ENCODE measurements around the gene NISCH. TPM values are rescaled to one million over a fixed set of nuclear protein-coding genes. Genes with fewer than 3 reads are reported as not detected.

NISCH gene
- total and polyA plus RNA-seq, 5 donors from 2014 or later: 12.6 to 168 (median 16.4) TPM

DNA sequence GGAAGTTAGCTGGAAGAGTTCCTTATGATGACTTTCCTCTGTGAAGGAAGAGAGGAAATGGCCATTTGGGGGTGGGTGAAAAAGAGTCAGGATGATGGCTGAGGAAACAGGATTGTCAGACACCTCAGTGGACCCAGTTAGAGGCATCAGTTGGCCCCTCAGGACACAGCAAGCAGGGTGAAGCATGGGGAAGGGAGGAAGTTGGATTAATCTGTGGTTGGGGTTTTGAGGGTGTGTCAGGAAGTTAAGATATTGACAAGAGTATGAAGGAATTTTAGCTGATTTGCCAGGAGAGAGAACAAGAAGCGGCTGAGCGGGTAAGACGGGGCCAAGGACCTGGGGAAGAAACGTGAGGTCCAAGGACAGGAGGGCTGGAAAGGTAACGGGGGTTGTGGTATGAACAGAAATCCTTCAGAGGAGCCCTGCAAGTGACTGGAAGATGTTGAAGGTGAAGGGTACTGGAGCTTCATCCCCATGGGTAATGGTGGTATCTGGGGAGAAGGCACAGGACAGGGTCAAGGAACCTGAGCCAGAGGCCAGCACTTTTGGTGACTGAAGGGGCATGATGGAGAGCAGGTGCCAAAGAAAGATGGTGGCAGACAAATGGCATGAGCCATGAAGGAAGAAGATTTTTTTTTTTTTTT lies 83.7 kb downstream of the NISCH start:
- Histone ChIP-seq H3K36me3 (ENCODE audit: control insufficient read depth, insufficient read depth, low read length) (peaks cover 9% of the 10 kb centered on the region), H3K27ac (ENCODE audit: insufficient read depth, low read length, poor library complexity, severe bottlenecking) (peak overlapping the region; percentile 17), H3K9me3 (ENCODE audit: control insufficient read depth in 2 of 2, low read length in 2 of 2) (no peaks in the 10 kb centered on the region), H3K27me3 (ENCODE audit: control insufficient read depth, insufficient read depth, low read length) (no peaks in the 10 kb centered on the region), H3K4me1 (ENCODE audit: control insufficient read depth, insufficient read depth, low read length, poor library complexity, severe bottlenecking) (peaks cover 35% of the 10 kb centered on the region), H3K4me3 (ENCODE audit: low read depth, low read length) (peak overlapping the region; percentile 4)
- peak overlapping the region; percentile 58 to 90 (median 77) for H3K27ac Mint-ChIP-seq
- H3K4me3 Mint-ChIP-seq: peak overlapping the region in 3 of 4 donors; percentile 50 to 100 (median 67)
- DNase-seq: no peak
- peaks cover 17% of the 10 kb centered on the region for H3K36me3 Mint-ChIP-seq
- no peak for ATAC-seq (ENCODE audit: low read depth in 2 of 2)
- peaks cover 24 to 68% (median 52%) of the 10 kb centered on the region in 4 donors for H3K4me1 Mint-ChIP-seq
- peaks cover 0 to 3% (median 0%) of the 10 kb centered on the region in 7 donors for H3K9me3 Mint-ChIP-seq
- no peaks in the 10 kb centered on the region for H3K27me3 Mint-ChIP-seq

DNA sequence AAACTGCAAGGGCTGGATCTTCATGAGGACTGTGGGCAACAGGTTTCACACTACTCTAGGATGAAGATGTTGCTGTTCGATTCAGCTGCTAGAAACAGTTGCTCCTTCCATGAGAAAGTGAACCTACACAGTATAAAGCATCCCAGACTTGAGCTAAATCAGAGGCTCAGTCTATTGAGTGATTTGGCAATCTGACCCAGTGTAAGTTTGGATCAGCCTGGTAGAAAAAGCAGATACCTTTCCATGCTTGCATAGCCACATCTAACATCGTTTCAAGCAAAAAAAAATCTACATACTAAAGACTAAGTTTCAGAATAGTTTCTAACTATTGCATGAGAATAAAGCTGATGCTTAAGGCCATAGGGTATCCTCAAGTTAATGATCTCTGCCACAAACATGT lies 85.6 kb downstream of the NISCH start:
- H3K9me3 Mint-ChIP-seq: peaks cover 0 to 3% (median 0%) of the 10 kb centered on the region in 7 donors
- no peak for DNase-seq
- Histone ChIP-seq H3K27ac (ENCODE audit: insufficient read depth, low read length, poor library complexity, severe bottlenecking) (no peak overlapping the region), H3K36me3 (ENCODE audit: control insufficient read depth, insufficient read depth, low read length) (peaks cover 17% of the 10 kb centered on the region), H3K4me1 (ENCODE audit: control insufficient read depth, insufficient read depth, low read length, poor library complexity, severe bottlenecking) (peaks cover 29% of the 10 kb centered on the region), H3K9me3 (ENCODE audit: control insufficient read depth in 2 of 2, low read length in 2 of 2) (no peaks in the 10 kb centered on the region), H3K4me3 (ENCODE audit: low read depth, low read length) (no peak overlapping the region), H3K27me3 (ENCODE audit: control insufficient read depth, insufficient read depth, low read length) (no peaks in the 10 kb centered on the region)
- ATAC-seq (ENCODE audit: low read depth in 2 of 2): no peak
- H3K27ac Mint-ChIP-seq: peak overlapping the region in 1 of 3 donors; percentile 64
- no peaks in the 10 kb centered on the region for H3K27me3 Mint-ChIP-seq
- peaks cover 20 to 60% (median 45%) of the 10 kb centered on the region in 4 donors for H3K4me1 Mint-ChIP-seq
- peak overlapping the region in 1 of 4 donors; percentile 38 for H3K4me3 Mint-ChIP-seq
- peaks cover 23% of the 10 kb centered on the region for H3K36me3 Mint-ChIP-seq

Other genes with a start within 250 kb of the NISCH start
- gene TLR9, start 230.0 kb upstream of the NISCH start, total RNA-seq: 0.27 TPM
- under 1 TPM in 1 of 4 donors, not detected in 3; 0.16 TPM for gene TLR9, start 230.0 kb upstream of the NISCH start, polyA plus RNA-seq
- 62.4 TPM for gene TWF2, start 216.4 kb upstream of the NISCH start, total RNA-seq
- 100 to 1,000 TPM; 116 to 142 (median 131) TPM for gene TWF2, start 216.4 kb upstream of the NISCH start, polyA plus RNA-seq
- 80.7 TPM for gene PPM1M, start 209.8 kb upstream of the NISCH start, total RNA-seq
- gene PPM1M, start 209.8 kb upstream of the NISCH start, polyA plus RNA-seq: 100 to 1,000 TPM in 1 of 4 donors, 10 to 100 TPM in 3; 55.5 to 104 (median 74.9) TPM
- 116 TPM for gene WDR82, start 177.0 kb upstream of the NISCH start, total RNA-seq
- 100 to 1,000 TPM in 2 of 4 donors, 10 to 100 TPM in 2; 85.9 to 111 (median 103) TPM for gene WDR82, start 177.0 kb upstream of the NISCH start, polyA plus RNA-seq
- gene GLYCTK, start 167.8 kb upstream of the NISCH start, total RNA-seq: 41.8 TPM
- gene GLYCTK, start 167.8 kb upstream of the NISCH start, polyA plus RNA-seq: 10 to 100 TPM; 11.1 to 17.9 (median 13.1) TPM
- gene DNAH1, start 139.3 kb upstream of the NISCH start, total RNA-seq: 59.8 TPM
- gene DNAH1, start 139.3 kb upstream of the NISCH start, polyA plus RNA-seq: 1 to 10 TPM in 1 of 4 donors, under 1 TPM in 3; 0.39 to 1.1 (median 0.58) TPM
- 116 TPM for gene BAP1, start 45.6 kb upstream of the NISCH start, total RNA-seq
- 10 to 100 TPM; 12.2 to 17.1 (median 15.2) TPM for gene BAP1, start 45.6 kb upstream of the NISCH start, polyA plus RNA-seq
- gene PHF7, start 44.9 kb upstream of the NISCH start, total RNA-seq: 14.7 TPM
- gene PHF7, start 44.9 kb upstream of the NISCH start, polyA plus RNA-seq: 10 to 100 TPM in 3 of 4 donors, 1 to 10 TPM in 1; 7.0 to 15.5 (median 12.7) TPM
- 33.1 TPM for gene SEMA3G, start 10.5 kb upstream of the NISCH start, total RNA-seq
- gene SEMA3G, start 10.5 kb upstream of the NISCH start, polyA plus RNA-seq: 1 to 10 TPM; 3.2 to 5.4 (median 3.6) TPM
- 3.9 TPM for gene TNNC1, start 1.6 kb upstream of the NISCH start, total RNA-seq
- 1 to 10 TPM in 1 of 4 donors, under 1 TPM in 3; 0.38 to 1.1 (median 0.52) TPM for gene TNNC1, start 1.6 kb upstream of the NISCH start, polyA plus RNA-seq
- 0.42 TPM for gene STAB1, start 39.7 kb downstream of the NISCH start, total RNA-seq
- not detected for gene STAB1, start 39.7 kb downstream of the NISCH start, polyA plus RNA-seq
- 3.7 TPM for gene NT5DC2, start 78.3 kb downstream of the NISCH start, total RNA-seq
- under 1 TPM in 1 of 4 donors, not detected in 3; 0.81 TPM for gene NT5DC2, start 78.3 kb downstream of the NISCH start, polyA plus RNA-seq
- gene UQCC5, start 81.0 kb downstream of the NISCH start, total RNA-seq: 4.5 TPM
- 10 to 100 TPM; 19.2 to 27.9 (median 23.0) TPM for gene UQCC5, start 81.0 kb downstream of the NISCH start, polyA plus RNA-seq
- gene PBRM1, start 230.3 kb downstream of the NISCH start, total RNA-seq: 58.7 TPM
- 10 to 100 TPM; 59.4 to 73.4 (median 67.9) TPM for gene PBRM1, start 230.3 kb downstream of the NISCH start, polyA plus RNA-seq
- 75.7 TPM for gene GNL3, start 230.4 kb downstream of the NISCH start, total RNA-seq
- gene GNL3, start 230.4 kb downstream of the NISCH start, polyA plus RNA-seq: 10 to 100 TPM; 42.4 to 61.5 (median 51.8) TPM

Measured in CD4-positive, CD25-positive, alpha-beta regulatory T cell (primary cell).